ENCODE results near the gene GDPGP1.

GDPGP1 gene

DNA sequence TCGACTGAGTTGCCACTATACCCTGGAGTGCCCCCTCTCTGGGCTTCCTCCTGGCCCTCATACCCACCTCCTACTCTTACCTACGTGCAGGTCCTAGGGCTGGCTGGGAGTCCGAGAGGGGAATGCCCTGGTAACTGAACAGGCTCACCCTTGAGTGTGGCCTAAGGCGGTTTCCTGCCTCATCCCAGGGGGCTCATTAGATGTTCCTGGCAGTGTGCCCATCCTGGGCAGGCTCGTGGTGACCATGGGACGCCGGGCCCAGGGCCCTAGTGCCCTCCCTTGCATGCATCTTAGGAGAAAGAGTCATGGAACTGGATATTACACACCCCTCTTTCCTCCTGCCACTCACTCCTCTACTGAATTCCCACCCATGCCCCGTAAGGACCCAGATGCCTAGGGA is 30.1 kb upstream of the GDPGP1 start:
- DNase-seq (ENCODE audit: low read depth in 4 of 4, low spot score in 1 of 4): no peak

DNA sequence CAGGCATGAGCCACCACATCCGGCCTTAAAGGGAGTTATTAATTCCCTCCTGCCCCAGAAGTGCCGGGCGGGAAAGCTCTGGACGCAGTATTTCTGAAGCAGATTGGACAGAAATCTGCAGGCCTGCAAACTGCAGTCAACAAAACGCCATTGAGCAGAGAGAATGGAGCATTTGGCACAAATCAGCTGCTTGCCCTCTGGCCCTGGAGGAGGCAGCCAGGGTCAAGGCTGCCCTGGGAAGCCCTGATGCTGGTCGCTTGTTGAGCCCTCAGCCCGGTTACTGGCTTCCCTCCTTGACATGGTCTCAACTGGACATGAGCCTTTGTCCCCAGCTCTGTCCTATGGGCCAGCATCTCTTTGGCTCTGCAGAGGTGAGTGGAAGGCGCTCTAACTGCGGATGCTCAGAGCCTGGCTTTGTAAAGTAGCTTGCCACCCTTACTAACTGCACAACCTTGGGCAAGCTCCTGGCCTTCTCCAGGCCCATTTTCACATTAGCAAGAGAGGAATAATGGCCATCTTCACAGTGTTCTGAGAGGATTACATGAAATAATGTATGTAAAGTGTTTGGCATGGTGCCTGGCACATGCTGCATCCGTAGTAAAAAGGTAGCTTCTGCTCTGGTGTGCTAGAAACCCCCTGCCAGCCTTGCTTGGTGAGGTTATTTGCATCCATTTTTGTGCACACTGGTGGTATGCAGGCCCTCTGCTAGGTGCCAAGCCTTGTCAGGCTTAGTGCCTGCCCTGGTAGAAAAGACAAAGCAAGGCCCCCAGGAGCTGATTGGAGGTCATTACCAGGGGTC is 28.8 kb upstream of the GDPGP1 start:
- no peak for DNase-seq (ENCODE audit: low read depth in 4 of 4, low spot score in 1 of 4)

DNA sequence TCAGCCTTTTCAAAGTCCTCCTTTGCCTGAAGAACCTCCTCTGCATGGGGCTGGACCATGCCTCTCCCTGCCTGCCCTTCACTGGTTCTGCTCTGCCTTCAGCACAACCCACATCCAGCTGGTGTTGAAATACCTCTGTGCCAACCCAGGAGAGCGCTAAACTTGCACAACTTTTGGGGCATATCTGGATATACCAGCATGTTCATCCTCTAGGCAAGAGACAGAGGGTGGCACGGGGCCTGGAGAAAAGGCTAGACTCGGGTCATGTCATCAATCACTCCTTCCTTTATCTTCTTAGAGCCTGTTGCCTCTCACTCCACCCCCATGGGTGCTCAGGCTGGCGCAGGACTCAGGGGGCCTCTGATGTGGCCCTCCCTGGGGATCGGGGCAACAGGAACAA is 28.1 kb upstream of the GDPGP1 start:
- DNase-seq (ENCODE audit: low read depth in 4 of 4, low spot score in 1 of 4): no peak

- DNase-seq (ENCODE audit: low read depth in 4 of 4, low spot score in 1 of 4): no peak
Observed at GRCh38 chr15:90207252-90207651, 26.8 kb upstream of the GDPGP1 start.

GRCh38 chr15:90208356-90208755 is 25.7 kb upstream of the GDPGP1 start:
- DNase-seq (ENCODE audit: low read depth in 4 of 4, low spot score in 1 of 4): no peak

DNA sequence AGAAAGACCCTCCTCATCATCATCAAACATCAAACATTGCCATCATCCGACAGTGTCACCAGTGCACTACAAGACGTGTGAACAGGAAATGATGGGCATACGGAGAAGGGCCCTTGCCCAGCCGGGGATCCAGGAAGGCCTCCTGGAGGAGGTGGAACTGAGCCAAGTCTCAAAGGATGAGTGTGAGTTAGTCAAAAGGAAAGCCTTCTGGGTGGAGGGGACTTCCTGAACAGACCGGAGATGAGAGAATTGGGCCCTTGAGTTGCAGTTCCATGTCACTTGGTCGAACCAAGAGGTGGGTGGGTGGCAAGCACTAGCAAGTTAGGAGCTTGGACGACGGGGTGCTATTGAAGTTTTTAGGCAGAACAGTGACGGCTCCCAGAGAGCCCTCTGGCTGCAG is 24.4 kb upstream of the GDPGP1 start:
- DNase-seq (ENCODE audit: low read depth in 4 of 4, low spot score in 1 of 4): no peak

- DNase-seq (ENCODE audit: low read depth in 4 of 4, low spot score in 1 of 4): no peak
Observed at GRCh38 chr15:90210593-90210992, 23.4 kb upstream of the GDPGP1 start.

- no peak for DNase-seq (ENCODE audit: low read depth in 4 of 4, low spot score in 1 of 4)
Observed at GRCh38 chr15:90211009-90211408, 23.0 kb upstream of the GDPGP1 start.

- no peak for DNase-seq (ENCODE audit: low read depth in 4 of 4, low spot score in 1 of 4)
Observed at GRCh38 chr15:90211440-90212143, 22.4 kb upstream of the GDPGP1 start.

GRCh38 chr15:90212221-90213098 is 21.5 kb upstream of the GDPGP1 start:
- DNase-seq (ENCODE audit: low read depth in 4 of 4, low spot score in 1 of 4): no peak

DNA sequence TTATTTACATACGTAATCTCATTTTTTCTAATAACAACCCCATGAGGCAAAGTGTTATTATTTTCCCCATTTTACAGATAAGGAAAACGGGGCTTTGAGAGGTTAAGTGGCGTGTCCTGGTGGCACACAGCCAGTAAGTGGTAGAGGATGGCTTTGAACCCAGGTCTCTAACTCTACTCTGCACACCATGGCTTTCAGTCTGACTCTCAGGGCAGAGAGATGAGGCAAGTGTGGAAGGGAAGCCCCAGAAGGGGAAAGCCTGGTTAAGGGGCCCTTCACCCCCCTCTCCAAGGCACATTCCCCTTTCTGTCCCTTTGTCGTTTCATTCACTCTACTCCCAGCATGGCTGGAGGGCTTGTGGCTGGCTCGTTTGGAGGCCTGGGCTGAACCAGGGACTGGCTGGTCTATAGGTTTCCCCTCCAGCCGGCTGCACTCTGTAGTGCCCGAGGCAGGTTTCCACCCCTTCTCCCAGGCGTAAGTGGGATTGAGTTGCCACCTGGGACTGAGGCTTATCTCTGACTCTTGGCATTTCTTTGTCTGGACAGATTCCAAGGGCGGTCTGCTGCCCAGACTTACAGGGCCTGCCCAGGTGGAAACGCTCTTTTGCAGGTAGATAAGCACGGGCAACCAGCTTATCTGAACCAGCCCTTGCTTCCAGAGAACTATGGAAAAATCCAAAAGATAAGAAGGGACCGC is 20.7 kb upstream of the GDPGP1 start:
- no peak for DNase-seq (ENCODE audit: low read depth in 4 of 4, low spot score in 1 of 4)

DNA sequence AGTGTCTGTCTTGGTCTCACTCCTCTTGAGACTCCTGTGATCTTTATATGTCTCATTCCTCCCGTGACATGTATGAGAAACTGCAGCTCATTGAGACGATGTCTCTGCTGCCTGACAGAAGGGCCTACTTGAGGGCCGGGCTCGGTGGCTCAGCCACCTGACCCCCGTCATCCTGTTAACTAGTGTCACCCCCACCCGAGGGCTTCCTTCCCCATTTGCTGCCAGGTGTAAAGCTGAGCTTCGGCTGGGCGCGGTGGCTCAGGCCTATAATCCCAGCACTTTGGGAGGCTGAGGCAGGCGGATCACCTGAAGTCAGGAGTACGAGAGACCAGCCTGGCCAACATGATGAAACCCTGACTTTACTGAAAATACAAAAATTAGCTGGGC is 20.2 kb upstream of the GDPGP1 start:
- no peak for DNase-seq (ENCODE audit: low read depth in 4 of 4, low spot score in 1 of 4)

DNA sequence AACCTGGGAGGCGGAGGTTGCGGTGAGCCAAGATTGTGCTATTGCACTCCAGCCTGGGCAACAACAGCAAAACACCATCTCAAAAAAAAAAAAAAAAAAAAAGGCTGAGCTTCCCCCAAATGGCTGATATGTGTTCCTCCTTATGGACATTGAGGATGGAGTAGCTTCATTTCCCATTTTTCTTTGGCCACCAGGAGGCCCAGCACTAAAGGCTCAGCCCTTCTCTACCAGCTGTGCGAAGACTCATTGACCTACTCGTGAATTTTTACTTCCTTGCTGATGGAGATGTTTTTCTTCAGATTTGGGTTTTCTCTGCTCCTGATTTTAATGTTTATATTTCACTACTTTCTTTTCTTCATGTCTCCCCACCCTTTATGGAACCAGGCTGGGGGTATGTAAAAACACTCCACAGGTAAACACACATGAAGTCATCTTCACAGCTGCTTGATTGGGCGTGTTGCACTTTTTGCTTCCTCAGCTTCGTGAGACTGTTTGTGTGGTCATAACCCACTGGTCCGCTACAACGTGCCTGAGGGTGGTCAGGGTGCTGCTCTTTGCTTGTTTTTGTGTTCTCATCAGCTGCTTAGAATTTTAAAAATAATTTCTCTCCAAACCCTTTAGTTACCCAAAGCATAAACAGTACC is 19.3 kb upstream of the GDPGP1 start:
- no peak for DNase-seq (ENCODE audit: low read depth in 4 of 4, low spot score in 1 of 4)

DNA sequence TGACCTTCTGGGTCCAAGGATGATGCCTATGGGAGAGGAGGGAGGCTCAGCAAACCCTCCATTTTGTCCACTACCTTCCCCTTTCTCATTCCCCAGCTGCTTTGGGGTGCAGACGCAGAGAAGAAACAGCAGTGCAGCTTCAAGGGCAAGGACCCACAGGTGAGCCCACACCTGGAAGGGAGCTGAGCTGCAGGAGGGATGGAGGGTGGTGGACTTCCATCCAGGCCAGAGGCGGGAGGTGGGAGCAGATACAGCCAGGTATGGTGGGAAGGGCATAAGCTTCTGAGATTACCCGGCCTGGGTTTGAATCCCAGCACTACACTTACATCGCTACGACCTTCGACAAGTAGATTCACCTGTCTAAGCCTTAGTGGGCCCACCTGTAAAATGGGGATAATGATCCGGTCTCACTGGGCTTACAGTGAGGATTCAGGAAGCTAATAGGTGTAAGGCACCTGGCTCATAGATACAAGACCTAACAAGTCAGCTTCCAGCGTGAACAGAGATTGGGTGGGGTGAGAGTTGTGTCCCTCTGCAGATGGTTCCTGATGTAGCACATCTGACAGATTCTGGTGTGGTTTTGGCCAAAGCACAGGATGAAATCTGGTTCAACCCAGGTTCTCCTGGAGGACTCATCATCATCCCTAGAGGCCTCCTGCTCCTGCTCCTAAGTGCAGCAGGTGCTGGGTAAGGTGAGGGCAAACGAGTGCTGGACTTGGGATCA is 16.2 kb upstream of the GDPGP1 start:
- DNase-seq (ENCODE audit: low read depth in 4 of 4, low spot score in 1 of 4): no peak

DNA sequence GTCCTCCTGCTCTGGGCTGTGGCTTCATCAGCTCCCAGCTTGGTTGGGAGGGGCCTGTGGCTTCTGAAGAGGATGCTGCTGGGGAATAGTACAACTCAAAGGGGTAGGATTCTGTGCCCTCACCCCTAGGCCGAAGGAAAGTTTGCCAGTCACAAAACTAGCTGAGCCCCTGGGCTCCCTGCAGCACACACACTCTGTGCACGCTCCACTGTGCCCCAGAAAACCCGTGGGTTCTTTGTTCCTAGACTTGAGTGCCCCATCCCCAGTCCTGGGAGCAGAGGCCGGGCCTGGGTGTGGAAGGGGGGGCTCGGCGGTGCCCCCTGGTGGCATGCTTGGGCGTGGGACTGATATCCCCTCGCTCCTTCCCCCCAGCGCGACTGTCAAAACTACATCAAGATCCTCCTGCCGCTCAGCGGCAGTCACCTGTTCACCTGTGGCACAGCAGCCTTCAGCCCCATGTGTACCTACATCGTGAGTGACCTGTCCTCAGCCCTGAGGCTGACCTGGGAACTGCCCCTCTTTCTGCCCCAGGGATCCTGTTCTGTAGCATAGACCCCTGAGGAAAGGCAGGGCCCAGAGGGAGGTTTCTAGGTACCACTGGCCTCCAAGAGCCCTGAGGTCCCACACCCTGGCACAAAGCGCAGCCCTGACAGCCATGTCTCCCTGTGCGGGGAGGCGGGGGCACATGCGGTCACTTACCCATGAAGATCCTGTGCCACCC is 14.4 kb upstream of the GDPGP1 start:
- peak in 2 of 4 experiments; percentile 32 to 41 for DNase-seq (ENCODE audit: low read depth in 4 of 4, low spot score in 1 of 4)

- no peak for DNase-seq (ENCODE audit: low read depth in 4 of 4, low spot score in 1 of 4)
Observed at GRCh38 chr15:90221246-90221900, 12.6 kb upstream of the GDPGP1 start.

DNA sequence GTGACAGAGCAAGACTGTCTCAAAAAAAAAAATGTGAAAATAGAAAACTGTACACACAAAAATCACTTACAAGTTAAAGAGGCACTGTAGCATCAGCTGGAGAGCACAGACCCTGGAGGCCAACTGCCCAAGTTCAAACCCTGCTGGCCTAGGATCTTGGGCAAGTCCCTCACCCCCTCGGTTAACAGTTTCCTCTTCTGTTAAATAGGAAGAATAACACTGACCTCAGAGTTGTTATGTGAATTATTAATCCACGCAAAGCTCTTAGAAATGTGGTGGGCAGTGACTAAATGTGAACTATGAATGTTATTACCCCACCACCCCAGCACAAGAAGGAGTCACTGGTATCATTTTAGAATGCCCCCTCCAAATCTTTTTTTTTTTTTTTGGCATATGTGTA is 11.5 kb upstream of the GDPGP1 start:
- DNase-seq (ENCODE audit: low read depth in 4 of 4, low spot score in 1 of 4): no peak

- no peak for DNase-seq (ENCODE audit: low read depth in 4 of 4, low spot score in 1 of 4)
Observed at GRCh38 chr15:90223441-90224165, 10.4 kb upstream of the GDPGP1 start.

All from stimulated activated CD4-positive, alpha-beta T cell treated with anti-CD3 and anti-CD28 coated beads, Interleukin-1b, Interleukin-23, amount 100 ng/mL, for 24 hours (primary cell).